ENCODE data around the gene PLN.

Gene PLN

DNA sequence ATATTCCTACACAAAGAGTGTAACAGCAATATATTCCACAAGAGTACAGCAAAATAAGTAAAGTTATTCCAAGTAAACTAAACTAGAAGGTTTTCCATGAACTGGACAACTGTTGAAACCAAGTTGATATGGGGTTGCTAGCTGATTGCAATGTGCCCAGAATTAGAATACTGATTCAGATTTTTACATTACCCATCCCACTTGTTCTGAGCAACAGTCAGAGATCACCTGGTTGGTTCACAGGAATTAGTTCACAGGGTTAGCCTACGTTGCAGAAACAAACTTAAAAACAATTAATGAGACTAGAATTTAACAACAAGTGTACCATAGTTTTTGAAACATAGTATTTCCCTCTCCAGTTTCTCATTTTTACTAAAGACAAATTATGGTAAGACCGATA lies 54.2 kb downstream of the PLN start:
- no peak for DNase-seq
- no peak for TF ChIP-seq GATA1 (IDR thresholded peaks at IDR 0.05; ENCODE audit: low read depth, low read length)
- TF ChIP-seq POLR2A (IDR thresholded peaks at IDR 0.05; ENCODE audit: low read length), result no peak

DNA sequence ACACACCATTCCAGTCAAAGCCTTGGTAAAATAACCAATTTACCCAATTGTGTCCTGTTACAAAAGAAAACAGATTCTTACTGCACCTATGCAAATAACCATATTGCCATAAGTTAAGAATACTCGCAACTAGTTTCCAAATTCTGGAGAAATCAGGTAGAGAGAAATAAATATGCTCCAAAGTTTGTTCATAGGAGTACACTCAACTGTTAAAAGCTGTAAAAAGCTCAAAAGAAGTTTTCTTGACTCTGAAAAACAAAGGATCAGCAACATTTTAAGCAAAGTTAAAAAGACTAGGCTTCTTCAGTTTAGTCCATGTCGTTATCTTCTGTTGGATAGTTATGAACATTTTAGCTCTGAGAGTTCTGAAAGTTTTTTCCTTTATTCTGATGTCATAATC lies 55.3 kb downstream of the PLN start:
- DNase-seq, result no peak
- no peak for TF ChIP-seq POLR2A (IDR thresholded peaks at IDR 0.05; ENCODE audit: low read length)
- no peak for TF ChIP-seq GATA1 (IDR thresholded peaks at IDR 0.05; ENCODE audit: low read depth, low read length)

DNA sequence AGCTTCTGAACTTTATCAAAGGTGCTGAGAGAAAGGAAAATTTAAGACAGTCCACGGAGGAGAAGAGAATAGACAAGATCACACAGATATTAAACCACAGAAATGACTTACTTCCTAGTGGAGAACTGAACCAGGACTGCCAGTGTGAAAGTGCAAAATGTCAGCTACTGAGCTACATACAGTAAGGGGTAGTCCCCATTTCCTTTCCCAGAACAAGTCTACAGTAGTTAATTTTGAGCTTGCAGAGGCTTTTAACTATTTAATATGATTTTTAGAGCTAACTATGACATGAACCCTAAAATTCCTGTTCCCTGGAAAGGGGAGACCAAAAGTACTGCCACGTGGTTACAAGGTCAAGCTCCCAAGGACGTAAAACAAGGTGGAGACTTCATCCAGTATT lies 58.2 kb downstream of the PLN start:
- TF ChIP-seq POLR2A (IDR thresholded peaks at IDR 0.05; ENCODE audit: low read length), result no peak
- TF ChIP-seq GATA1 (IDR thresholded peaks at IDR 0.05; ENCODE audit: low read depth, low read length), result no peak
- DNase-seq, result no peak

DNA sequence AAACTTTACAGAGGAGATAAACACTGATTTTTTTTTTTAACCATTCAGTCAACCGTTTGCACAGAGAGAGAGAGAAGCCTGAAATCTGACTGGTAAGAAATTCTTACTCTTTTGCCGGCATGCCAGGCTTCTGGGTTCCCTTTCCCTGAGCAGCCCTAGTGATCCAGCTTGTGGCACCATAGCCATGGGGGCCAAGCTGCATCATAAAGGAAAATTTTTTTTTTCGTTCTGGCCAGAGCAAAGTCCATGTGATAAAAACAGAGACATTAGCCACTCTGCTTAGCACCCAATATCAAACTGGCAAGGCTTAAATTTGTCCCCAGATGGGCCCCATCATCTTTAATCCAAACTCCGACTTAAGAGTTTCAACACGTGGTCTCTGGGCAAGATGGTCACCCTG lies 58.8 kb downstream of the PLN start:
- no peak for TF ChIP-seq POLR2A (IDR thresholded peaks at IDR 0.05; ENCODE audit: low read length)
- TF ChIP-seq GATA1 (IDR thresholded peaks at IDR 0.05; ENCODE audit: low read depth, low read length), result no peak
- no peak for DNase-seq

All from erythroblast (primary cell).